NCI-H2107 treated with DMSO at 0.1 percent for 48 hours (cell line): ENCODE data around the gene TPD52L1.

Experiments
- DNase-seq: peaks from one replicate; lab custom pipeline; 2025; ENCODE audit not compliant: unreplicated experiment; lab: John Stamatoyannopoulos, UW

TPD52L1 gene

GRCh38 chr6:125302840-125303511, 149.4 kb downstream of the TPD52L1 start:
- DNase-seq = no peak

GRCh38 chr6:125303512-125303854, 149.9 kb downstream of the TPD52L1 start:
- no peak for DNase-seq

- no peak for DNase-seq
Measured at GRCh38 chr6:125304970-125305660, 151.5 kb downstream of the TPD52L1 start.

GRCh38 chr6:125306756-125307149, 153.2 kb downstream of the TPD52L1 start:
- no peak for DNase-seq

GRCh38 chr6:125307150-125307838, 153.7 kb downstream of the TPD52L1 start:
- DNase-seq = no peak

- no peak for DNase-seq
Measured at GRCh38 chr6:125307964-125308615, 154.5 kb downstream of the TPD52L1 start.

- DNase-seq = peak; percentile 90
Measured at GRCh38 chr6:125310994-125311649, 157.5 kb downstream of the TPD52L1 start.

- no peak for DNase-seq
Measured at GRCh38 chr6:125312478-125312877, 158.9 kb downstream of the TPD52L1 start.

- DNase-seq = no peak
Measured at GRCh38 chr6:125312950-125313349, 159.4 kb downstream of the TPD52L1 start.
